Trophoblast cell (in vitro differentiated cells and primary cell): ENCODE results near the gene ARID5A.

Source experiments
- DNase-seq, 2 donors: peaks; one replicate each; pipeline ENCODE4 v3.0.0-alpha.2; 2016
- H2AFZ ChIP-seq: 2 replicates; pipeline ENCODE4 v1.6.1; 2013; ENCODE audit warnings: low read length, moderate library complexity, mild to moderate bottlenecking; ENCODE audit not compliant: insufficient read depth, poor library complexity
- H2AK5ac ChIP-seq: 2 replicates; pipeline ENCODE4 v1.6.1; 2013; ENCODE audit warnings: mild to moderate bottlenecking, low read length
- H2BK120ac ChIP-seq: 2 replicates; pipeline ENCODE4 v1.6.1; 2013; ENCODE audit warnings: low read length, mild to moderate bottlenecking, moderate library complexity; ENCODE audit not compliant: insufficient read depth, poor library complexity
- H2BK12ac ChIP-seq: 2 replicates; pipeline ENCODE4 v1.6.1; 2013; ENCODE audit warnings: mild to moderate bottlenecking, low read length, moderate library complexity
- H2BK5ac ChIP-seq: 2 replicates; pipeline ENCODE4 v1.6.1; 2013; ENCODE audit warnings: low read length, low read depth, moderate library complexity, mild to moderate bottlenecking; ENCODE audit not compliant: poor library complexity
- H3K14ac ChIP-seq: 2 replicates; pipeline ENCODE4 v1.6.1; 2013; ENCODE audit warnings: mild to moderate bottlenecking, low read length
- H3K18ac ChIP-seq: 2 replicates; pipeline ENCODE4 v1.6.1; 2013; ENCODE audit warnings: mild to moderate bottlenecking, low read length
- H3K23ac ChIP-seq: 2 replicates; pipeline ENCODE4 v1.6.1; 2013; ENCODE audit warnings: low read length
- H3K27ac ChIP-seq: 2 replicates; pipeline ENCODE4 v1.5.1; 2013; ENCODE audit warnings: low read depth, mild to moderate bottlenecking, inconsistent platforms, low read length, moderate library complexity
- H3K27me3 ChIP-seq: 2 replicates; pipeline ENCODE4 v1.6.1; 2013; ENCODE audit warnings: inconsistent platforms, mild to moderate bottlenecking, low read length, moderate library complexity; ENCODE audit not compliant: insufficient read depth
- H3K36me3 ChIP-seq, 2 experiments: 1 replicate in 1 of 2; 2 replicates in 1 of 2; pipeline ENCODE4 v1.6.1; 2013; ENCODE audit warnings: low read length in 2 of 2, mild to moderate bottlenecking in 2 of 2, moderate library complexity in 1 of 2; ENCODE audit not compliant: insufficient read depth in 2 of 2, control insufficient read depth in 1 of 2
- H3K4ac ChIP-seq: 2 replicates; pipeline ENCODE4 v1.6.1; 2013; ENCODE audit warnings: low read depth, mild to moderate bottlenecking, low read length, moderate library complexity
- H3K4me1 ChIP-seq, 2 experiments: 1 replicate in 1 of 2; 2 replicates in 1 of 2; pipeline ENCODE4 v1.6.1; 2013; ENCODE audit warnings: low read length in 2 of 2, mild to moderate bottlenecking in 2 of 2, moderate library complexity in 1 of 2; ENCODE audit not compliant: insufficient read depth in 2 of 2, control insufficient read depth in 1 of 2
- H3K4me2 ChIP-seq: 2 replicates; pipeline ENCODE4 v1.6.1; 2013; ENCODE audit warnings: inconsistent platforms, mild to moderate bottlenecking, low read length, moderate library complexity
- H3K4me3 ChIP-seq: 2 replicates; pipeline ENCODE4 v1.5.1; 2013; ENCODE audit warnings: mild to moderate bottlenecking, low read depth, low read length, inconsistent platforms
- H3K79me1 ChIP-seq: one replicate; pipeline ENCODE4 v1.6.1; 2013; ENCODE audit warnings: low read length
- H3K79me2 ChIP-seq: 2 replicates; pipeline ENCODE4 v1.6.1; 2013; ENCODE audit warnings: low read length, mild to moderate bottlenecking; ENCODE audit not compliant: control insufficient read depth, insufficient read depth, poor library complexity
- H3K9ac ChIP-seq: 2 replicates; pipeline ENCODE4 v1.6.1; 2013; ENCODE audit warnings: mild to moderate bottlenecking, low read length
- H3K9me3 ChIP-seq: 2 replicates; pipeline ENCODE4 v1.6.1; 2013; ENCODE audit warnings: low read depth, mild to moderate bottlenecking, control low read depth, inconsistent platforms, low read length; ENCODE audit not compliant: insufficient read depth
- H4K12ac ChIP-seq: 2 replicates; pipeline ENCODE4 v1.6.1; 2013; ENCODE audit warnings: low read depth, mild to moderate bottlenecking, low read length, moderate library complexity
- H4K8ac ChIP-seq: 2 replicates; pipeline ENCODE4 v1.6.1; 2013; ENCODE audit warnings: low read depth, mild to moderate bottlenecking, low read length, moderate library complexity
- H4K91ac ChIP-seq: one replicate; pipeline ENCODE4 v1.6.1; 2013; ENCODE audit warnings: low read depth, mild to moderate bottlenecking, low read length, moderate library complexity
- WGBS: extraction: QIAGEN DNeasy Blood & Tissue Kit; methylation state at CpG from one replicate; pipeline ENCODE4 v1.1.7; 2013; ENCODE audit warnings: missing lambda C conversion rate; ENCODE audit not compliant: insufficient read length, insufficient coverage; ENCODE audit errors: extremely low coverage; 5-methylcytosine and 5-hydroxymethylcytosine counted together

The ARID5A gene

DNA sequence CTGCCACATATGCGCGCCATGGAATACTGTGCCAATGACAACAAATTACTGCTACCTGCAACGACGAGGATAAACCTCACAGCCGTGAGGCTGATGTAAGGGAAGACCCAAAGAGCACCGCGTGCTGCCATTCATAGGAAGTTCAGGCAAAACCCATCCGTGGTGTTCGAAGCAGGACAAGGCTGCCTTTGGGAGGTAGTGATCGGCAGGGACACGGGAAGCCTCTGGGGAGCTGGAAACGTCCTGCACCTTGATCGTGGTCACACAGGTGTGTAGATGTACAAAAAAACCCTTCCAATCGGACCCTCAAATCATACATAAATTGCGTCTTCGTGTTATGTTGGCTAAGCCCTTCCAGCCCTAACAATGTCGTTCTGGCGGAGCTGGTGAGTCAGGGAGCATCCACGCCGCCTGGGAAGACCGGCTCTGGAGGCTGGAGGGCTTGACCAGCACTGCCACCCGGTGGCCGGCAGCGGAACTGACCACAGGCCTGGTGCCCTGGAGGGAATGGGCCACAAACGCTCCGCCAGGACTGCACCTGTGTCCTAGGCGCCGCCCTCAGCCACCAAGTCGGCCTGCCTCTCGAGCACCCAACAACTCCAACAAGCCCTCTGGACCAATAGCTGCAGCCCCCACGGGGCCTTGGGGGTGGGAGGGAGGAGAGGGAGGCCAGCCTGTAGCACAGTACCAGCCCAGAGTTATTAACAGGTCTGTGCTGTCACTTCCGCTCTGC lies 27.3 kb upstream of the ARID5A start:
- WGBS, result no CpG with 5 or more reads among the region's 32 CpGs

DNA sequence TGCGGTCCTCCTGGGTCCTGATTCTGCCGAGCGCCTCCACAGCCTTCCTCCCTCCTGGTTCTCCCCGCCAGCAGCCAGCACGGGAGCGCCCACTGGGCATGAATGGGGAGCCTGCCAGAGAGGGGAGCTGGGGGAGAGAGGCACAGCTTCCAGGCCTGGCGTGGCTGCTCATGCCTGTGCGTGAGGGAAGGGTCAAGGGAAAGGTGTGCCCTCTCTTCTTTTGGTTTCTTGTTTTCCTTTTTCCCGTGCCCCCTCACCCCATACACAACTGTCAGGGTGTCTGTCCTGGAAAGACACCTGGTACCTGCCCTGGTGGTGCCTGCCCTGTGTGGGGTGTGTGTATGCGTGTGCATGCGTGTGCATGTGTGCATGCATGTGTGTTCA lies 26.7 kb upstream of the ARID5A start:
- H3K9ac ChIP-seq, result no peak overlapping the region
- H3K4ac ChIP-seq, result no peak overlapping the region
- H4K12ac ChIP-seq, result no peak overlapping the region
- no CpG with 5 or more reads among the region's 11 CpGs for WGBS
- H3K23ac ChIP-seq, result no peak overlapping the region
- H3K14ac ChIP-seq, result no peak overlapping the region
- H2AFZ ChIP-seq, result no peak overlapping the region
- no peaks in the 10 kb centered on the region for H3K79me2 ChIP-seq
- H3K18ac ChIP-seq, result no peak overlapping the region
- no peak overlapping the region for H4K91ac ChIP-seq
- H3K4me3 ChIP-seq, result no peak overlapping the region
- H3K4me1 ChIP-seq, result peaks cover 23 to 27% of the 10 kb centered on the region in 2 experiments
- no peak overlapping the region for H2BK5ac ChIP-seq
- H3K9me3 ChIP-seq, result no peaks in the 10 kb centered on the region
- H3K27me3 ChIP-seq, result no peaks in the 10 kb centered on the region
- no peak overlapping the region for H3K27ac ChIP-seq
- H4K8ac ChIP-seq, result no peak overlapping the region
- H3K79me1 ChIP-seq, result peaks cover 5% of the 10 kb centered on the region
- no peak overlapping the region for H2BK120ac ChIP-seq
- H2BK12ac ChIP-seq, result no peak overlapping the region
- no peak overlapping the region for H2AK5ac ChIP-seq
- no peak for DNase-seq
- no peak overlapping the region for H3K4me2 ChIP-seq
- no peaks in the 10 kb centered on the region for H3K36me3 ChIP-seq

More for the DNA sequence above, 27.3 kb upstream of the ARID5A start:
- H3K18ac ChIP-seq, result no peak overlapping the region
- no peak overlapping the region for H4K12ac ChIP-seq
- H4K8ac ChIP-seq, result peak overlapping the region; percentile 12
- no peak overlapping the region for H2BK12ac ChIP-seq
- H3K27ac ChIP-seq, result no peak overlapping the region
- H2AK5ac ChIP-seq, result no peak overlapping the region
- H3K4me2 ChIP-seq, result no peak overlapping the region
- H3K79me2 ChIP-seq, result no peaks in the 10 kb centered on the region
- H3K27me3 ChIP-seq, result no peaks in the 10 kb centered on the region
- peaks cover 25 to 27% of the 10 kb centered on the region in 2 experiments for H3K4me1 ChIP-seq
- no peak overlapping the region for H3K14ac ChIP-seq
- no peak overlapping the region for H3K4me3 ChIP-seq
- H4K91ac ChIP-seq, result no peak overlapping the region
- H2BK120ac ChIP-seq, result no peak overlapping the region
- no peak overlapping the region for H3K23ac ChIP-seq
- no peaks in the 10 kb centered on the region for H3K36me3 ChIP-seq
- no peak overlapping the region for H3K9ac ChIP-seq
- no peak overlapping the region for H2BK5ac ChIP-seq
- DNase-seq, result peak; percentile 92 to 95
- no peaks in the 10 kb centered on the region for H3K9me3 ChIP-seq
- H2AFZ ChIP-seq, result no peak overlapping the region
- H3K4ac ChIP-seq, result no peak overlapping the region
- peaks cover 7% of the 10 kb centered on the region for H3K79me1 ChIP-seq

DNA sequence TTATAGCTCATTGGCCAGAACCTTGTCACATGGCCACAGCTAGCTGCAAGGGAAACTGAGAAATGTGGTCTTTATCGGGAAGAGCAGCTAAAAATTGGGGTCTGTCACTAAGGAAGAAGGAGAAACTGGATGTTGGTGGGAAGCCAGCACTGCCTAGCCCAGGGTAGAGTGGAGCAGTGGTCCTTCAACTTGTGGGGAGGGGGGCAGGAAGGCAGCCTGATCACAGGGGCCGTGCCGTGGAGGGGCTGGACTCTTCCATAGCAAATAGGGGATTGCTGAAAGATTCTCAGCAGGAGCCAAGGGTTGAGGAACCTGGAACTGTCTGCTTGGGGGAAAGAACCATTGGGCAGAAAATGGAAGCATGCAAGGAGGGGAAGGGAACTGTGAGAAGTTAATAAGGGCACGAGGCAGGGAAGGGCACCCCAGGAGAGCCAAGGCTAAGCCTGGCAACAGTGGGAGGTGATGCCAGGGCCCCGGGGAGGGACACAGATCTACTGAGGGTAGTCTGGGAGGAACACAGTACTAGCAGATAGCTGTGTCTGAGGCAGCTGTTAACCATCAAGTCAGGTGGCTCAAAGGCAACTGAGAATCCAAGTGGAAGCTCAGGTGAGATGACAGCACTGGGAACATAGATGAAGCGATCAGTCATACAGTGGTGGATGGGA lies 25.5 kb upstream of the ARID5A start:
- Histone ChIP-seq H3K4me3 (no peak overlapping the region), H4K91ac (no peak overlapping the region), H3K4me1 (peaks cover 13 to 18% of the 10 kb centered on the region in 2 experiments), H2BK5ac (no peak overlapping the region), H2BK12ac (no peak overlapping the region), H4K12ac (no peak overlapping the region), H3K27ac (no peak overlapping the region), H3K9ac (no peak overlapping the region), H3K79me1 (peaks cover 5% of the 10 kb centered on the region), H3K9me3 (no peaks in the 10 kb centered on the region), H3K23ac (no peak overlapping the region), H4K8ac (no peak overlapping the region), H3K36me3 (no peaks in the 10 kb centered on the region), H3K4me2 (no peak overlapping the region), H3K4ac (no peak overlapping the region), H3K79me2 (no peaks in the 10 kb centered on the region), H2AK5ac (no peak overlapping the region), H3K18ac (no peak overlapping the region), H3K14ac (no peak overlapping the region), H2BK120ac (no peak overlapping the region), H2AFZ (no peak overlapping the region), H3K27me3 (no peaks in the 10 kb centered on the region)
- no peak for DNase-seq
- whole genome bisulfite sequencing, result no CpG with 5 or more reads among the region's 6 CpGs

DNA sequence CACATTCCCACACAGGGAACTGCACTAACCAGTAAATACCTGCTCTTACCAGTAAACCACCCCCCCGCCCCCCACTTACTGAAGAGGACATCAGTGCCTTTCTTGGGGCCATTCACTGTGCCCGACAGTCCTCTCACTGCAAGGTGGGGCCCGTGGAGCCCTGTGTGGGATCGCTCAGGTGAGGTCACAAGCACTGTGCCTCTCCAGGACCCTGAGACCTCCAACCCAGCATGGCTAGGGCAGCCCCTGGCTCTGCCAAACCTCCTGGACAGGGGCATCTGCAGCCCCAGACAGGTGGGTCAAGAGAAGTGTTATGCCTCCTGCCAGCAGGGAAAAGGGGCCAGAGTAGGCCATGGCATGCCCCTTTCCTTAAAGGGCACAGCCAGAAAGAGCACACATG lies 24.7 kb upstream of the ARID5A start:
- Histone ChIP-seq H3K4ac (no peak overlapping the region), H4K8ac (no peak overlapping the region), H3K14ac (no peak overlapping the region), H3K4me1 (peaks cover 7 to 11% of the 10 kb centered on the region in 2 experiments), H2AFZ (no peak overlapping the region), H3K9ac (no peak overlapping the region), H2AK5ac (no peak overlapping the region), H3K9me3 (no peaks in the 10 kb centered on the region), H2BK5ac (no peak overlapping the region), H2BK120ac (no peak overlapping the region), H3K79me2 (no peaks in the 10 kb centered on the region), H3K4me3 (no peak overlapping the region), H3K4me2 (no peak overlapping the region), H3K18ac (no peak overlapping the region), H3K27me3 (no peaks in the 10 kb centered on the region), H3K79me1 (peaks cover 2% of the 10 kb centered on the region), H3K36me3 (no peaks in the 10 kb centered on the region), H2BK12ac (no peak overlapping the region), H4K91ac (no peak overlapping the region), H4K12ac (no peak overlapping the region), H3K27ac (no peak overlapping the region), H3K23ac (no peak overlapping the region)
- DNase-seq, result no peak
- WGBS, result no CpG with 5 or more reads among the region's 4 CpGs
